IPS DF 4.7 (cell line): ENCODE data around the gene ELP1.
"Not testable (repeated sequence)": the region's sequence is repeated elsewhere in the genome, so short reads cannot be mapped to it uniquely, and the experiment has no call there.

ENCODE experiments used
- DNase-seq: peaks from one replicate; pipeline ENCODE4 v3.0.0-alpha.2; 2013; ENCODE audit warnings: low spot score; ENCODE audit errors: extremely low read depth

Gene ELP1

GRCh38 chr9:108933231-108933717 lies 650 bp downstream of the ELP1 start:
- DNase-seq, result no peak

DNA sequence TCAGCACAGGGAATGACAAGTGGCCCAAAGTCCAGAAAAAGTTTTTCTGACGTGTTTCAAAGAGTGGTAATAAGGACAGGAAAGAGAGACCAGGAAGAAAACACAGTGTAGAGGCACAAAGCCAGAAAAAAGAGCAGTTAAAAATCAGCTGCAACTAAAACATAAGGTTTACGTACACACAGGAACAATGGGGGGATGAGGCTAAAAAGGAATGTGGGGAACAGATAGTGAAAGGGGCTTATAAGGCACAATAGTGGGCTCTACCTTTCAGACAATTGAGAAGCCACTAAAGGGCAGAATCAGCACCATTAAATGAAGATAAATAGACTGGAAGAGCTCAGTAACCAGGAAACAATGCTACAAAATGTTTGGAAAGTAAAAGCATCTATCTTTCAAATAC lies 5.5 kb downstream of the ELP1 start:
- no peak for DNase-seq

DNA sequence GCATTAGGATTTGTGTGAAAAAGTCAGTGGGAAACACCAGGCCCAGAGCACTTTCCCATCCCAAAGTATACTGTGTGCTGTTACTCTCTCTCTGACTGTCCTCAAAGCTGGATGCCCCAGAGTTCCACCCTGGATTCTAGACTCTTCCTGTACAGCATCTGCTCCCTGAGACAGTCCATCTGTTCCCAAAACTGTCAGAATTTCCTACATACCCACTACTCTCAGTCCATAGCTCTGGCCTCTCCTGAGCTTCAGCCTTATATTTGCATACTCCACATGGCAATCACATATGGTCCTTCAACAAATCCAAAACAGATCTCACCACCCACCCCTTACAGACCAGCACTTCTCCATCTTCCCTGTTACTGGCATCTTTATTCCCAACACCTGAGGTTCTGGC lies 9.5 kb downstream of the ELP1 start:
- no peak for DNase-seq

GRCh38 chr9:108921200-108921599 lies 12.7 kb downstream of the ELP1 start:
- DNase-seq, result no peak

GRCh38 chr9:108920401-108920800 lies 13.5 kb downstream of the ELP1 start:
- not testable (repeated sequence) for DNase-seq

GRCh38 chr9:108919517-108919916 lies 14.4 kb downstream of the ELP1 start:
- DNase-seq, result no peak

- no peak for DNase-seq
Measured at GRCh38 chr9:108913391-108913790, 20.5 kb downstream of the ELP1 start.

GRCh38 chr9:108911820-108912219 lies 22.1 kb downstream of the ELP1 start:
- DNase-seq, result no peak

GRCh38 chr9:108910914-108911313 lies 23.0 kb downstream of the ELP1 start:
- no peak for DNase-seq

- no peak for DNase-seq
Measured at GRCh38 chr9:108910402-108910801, 23.5 kb downstream of the ELP1 start.

DNA sequence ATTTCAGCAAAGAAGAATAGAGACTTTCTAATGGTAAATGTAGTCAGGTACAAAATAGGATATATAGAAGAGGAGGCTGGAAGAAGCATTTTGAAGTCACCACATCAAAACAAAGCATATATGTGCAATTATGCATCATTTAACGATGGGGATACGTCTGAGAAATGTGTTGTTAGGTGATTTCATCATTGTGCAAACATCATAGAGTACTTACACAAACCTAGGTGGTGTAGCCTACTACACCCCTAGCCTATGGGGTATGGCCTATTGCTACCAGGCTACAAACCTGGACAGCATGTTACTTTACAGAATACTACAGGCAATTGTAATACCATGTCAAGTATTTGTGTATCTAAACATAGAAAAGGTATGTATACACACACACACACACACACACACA lies 28.4 kb downstream of the ELP1 start:
- DNase-seq, result no peak

GRCh38 chr9:108904161-108904560 lies 29.8 kb downstream of the ELP1 start:
- no peak for DNase-seq

DNA sequence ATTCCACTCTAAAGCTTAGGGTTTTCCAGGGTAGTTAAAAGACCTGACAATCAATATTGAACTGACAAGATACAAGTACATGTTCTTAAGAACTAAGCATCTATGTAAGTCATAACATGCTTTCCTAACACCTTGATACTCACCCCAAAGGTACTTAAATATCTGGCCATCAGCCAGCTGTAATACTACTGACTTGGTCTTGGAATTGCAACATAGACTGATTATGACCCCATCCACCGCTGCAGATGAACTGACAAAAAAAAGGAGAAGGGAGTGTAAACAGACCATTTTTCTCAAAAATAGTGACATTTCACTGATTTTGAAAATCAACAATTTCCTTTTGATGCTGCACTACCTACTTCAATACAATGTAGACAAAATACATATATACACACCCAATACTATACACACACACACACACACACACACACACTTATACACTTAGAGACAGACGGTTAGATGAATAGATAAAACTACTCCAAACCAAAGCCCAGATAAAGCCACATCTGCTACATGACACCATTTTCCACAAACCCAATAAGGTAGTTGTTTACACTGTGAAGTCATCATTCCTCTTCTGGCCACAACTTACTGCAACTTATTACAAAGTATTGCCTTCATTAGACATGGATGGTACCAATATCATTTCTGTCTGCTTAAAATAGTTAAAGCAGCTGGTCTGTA lies 30.4 kb downstream of the ELP1 start:
- no peak for DNase-seq

DNA sequence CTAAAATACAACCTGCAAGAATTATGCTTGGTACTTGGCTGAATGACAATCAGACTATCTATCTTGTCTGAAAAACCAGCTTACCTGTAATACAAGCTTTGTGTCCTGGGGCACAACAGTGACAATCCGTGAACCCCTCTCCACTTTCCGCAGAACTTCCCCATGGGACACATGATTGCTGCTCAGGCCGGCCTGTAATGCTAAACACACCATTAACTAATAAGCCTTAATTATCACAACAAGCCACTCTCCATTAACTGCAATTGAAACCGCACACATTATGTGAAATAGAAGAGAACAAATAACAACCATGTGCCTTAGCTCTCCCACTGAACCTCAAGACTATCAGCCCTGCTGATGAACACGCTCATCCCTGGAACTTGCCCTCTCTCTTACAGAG lies 33.7 kb downstream of the ELP1 start:
- no peak for DNase-seq

DNA sequence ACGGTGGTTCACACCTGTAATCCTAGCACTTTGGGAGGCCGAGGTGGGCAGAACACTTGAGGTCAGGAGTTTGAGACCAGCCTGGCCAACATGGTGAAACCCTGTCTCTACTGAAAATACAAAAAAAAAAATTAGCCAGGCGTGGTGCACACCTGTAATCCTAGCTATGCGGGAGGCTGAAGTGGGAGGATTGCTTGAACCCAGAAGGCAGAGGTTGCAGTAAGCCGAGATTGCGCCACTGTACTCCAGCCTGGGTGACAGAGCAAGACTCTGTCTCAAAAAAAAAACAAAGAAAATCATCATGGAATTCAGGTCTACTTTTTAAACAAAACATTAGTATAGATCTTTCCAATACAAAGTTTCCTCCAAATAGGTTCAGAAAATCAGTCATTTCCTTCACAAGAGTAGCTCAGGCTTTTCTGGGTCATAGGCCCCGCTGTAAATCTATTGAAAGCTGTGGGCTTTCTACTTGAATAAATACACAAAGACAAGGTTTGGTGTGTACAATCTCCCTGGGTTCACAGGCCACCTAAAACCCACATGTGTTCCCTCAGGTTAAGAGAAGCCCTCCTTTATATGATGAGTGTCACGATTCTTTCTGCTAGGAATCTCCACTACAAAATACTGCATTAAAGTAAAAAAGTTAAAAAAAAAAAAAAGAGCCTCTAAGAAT lies 34.8 kb downstream of the ELP1 start:
- not testable (repeated sequence) for DNase-seq

GRCh38 chr9:108897324-108898096 lies 36.4 kb downstream of the ELP1 start:
- no peak for DNase-seq

DNA sequence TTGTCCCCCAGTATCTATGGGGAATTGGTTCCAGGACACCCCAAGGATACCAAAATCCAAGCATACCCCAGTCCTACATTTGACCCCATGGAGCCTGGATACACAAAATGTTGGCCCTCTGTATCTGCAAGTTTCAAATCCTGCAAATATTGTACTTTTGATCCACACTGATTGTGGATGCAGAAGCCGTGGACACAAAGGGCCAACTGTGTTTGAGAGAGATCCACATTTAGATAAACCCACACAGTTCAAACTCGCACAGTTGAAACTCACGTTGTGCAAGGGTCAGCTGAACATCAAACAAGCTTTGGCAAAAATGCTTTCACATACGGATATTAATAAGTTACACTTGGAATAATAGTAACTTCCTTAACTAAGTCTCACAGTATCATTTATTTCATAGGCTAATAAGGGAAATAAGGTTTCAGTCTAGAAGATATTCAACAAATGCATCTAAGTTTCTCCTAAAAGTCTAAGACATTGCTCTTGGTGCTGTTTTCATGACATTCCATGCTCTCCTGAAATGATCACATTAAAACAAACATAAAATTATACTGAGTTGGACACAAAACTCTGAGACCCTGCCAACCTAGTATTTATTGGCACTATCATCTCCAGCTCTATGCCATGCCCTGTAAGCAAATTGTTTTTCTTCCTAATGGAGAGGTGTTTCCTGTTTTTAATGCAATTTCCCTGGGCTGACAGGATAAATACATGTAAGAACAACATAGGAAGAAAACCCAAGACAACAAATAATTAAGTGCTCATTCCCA lies 39.5 kb downstream of the ELP1 start:
- no peak for DNase-seq

- DNase-seq, result no peak
Measured at GRCh38 chr9:108889649-108890067, 44.3 kb downstream of the ELP1 start.

DNA sequence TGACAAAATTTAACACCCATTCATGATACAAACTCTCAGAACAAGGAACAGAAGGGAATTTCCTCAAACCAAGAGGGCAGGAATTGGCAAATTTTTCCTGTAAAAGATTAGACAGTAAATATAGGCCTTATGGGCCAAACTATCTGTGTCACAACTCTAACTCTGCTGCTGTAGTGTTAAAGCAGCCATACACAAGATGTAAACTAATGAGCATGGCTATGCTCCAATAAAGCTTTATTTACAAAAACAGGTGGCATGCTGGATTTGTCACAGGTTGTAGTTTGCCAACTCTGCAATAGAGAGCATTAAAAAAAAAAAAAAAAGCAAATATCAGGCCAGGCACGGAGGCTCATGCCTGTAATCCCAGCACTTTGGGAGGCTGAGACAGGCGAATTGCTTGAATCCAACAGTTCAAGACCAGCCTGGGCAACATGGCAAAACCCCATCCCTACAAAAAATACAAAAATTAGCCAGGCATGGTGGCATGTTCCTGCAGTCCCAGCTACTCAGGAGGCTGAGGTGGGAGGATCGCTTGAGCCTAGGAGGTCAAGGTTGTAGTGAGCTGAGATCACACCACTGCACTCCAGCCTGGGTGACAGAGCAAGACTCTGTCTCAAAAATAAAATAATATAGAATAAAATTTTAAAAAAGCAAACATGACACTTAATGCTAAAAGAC lies 47.2 kb downstream of the ELP1 start:
- DNase-seq, result not testable (repeated sequence)

- DNase-seq, result no peak
Measured at GRCh38 chr9:108885643-108886348, 48.1 kb downstream of the ELP1 start.
